Measurements from ENCODE around the gene MIEN1. TPM values are rescaled to one million over a fixed set of nuclear protein-coding genes. Genes with fewer than 3 reads are reported as not detected.
A peak's percentile ranks its signal among the peaks of the same experiment; 100 is the strongest.

Gene MIEN1
- total and polyA plus RNA-seq, 2 of the 13 experiments (the other 11 are each of a cell fraction or from before 2014, with no cell fraction given) = 40.6 to 56.6 TPM

- Histone ChIP-seq H3K36me3 (replicated peaks in 1 of 2; ENCODE audit: control insufficient read depth in 1 of 2, insufficient read depth in 2 of 2, low read length in 2 of 2) (no peaks in the 10 kb centered on the region), H3K9ac (ENCODE audit: insufficient read depth, low read depth, low read length) (no peak overlapping the region), H3K79me2 (ENCODE audit: insufficient read depth, low read length) (no peaks in the 10 kb centered on the region), H3K27me3 (ENCODE audit: control insufficient read depth in 1 of 2, insufficient read depth in 2 of 2, low read length in 2 of 2) (peaks cover 0 to 38% of the 10 kb centered on the region in 2 experiments; a peak in 3 of 5 replicates), H3K4me2 (ENCODE audit: low read depth, low read length) (no peak overlapping the region), H3K4me3 (replicated peaks in 1 of 3; ENCODE audit: insufficient read depth in 1 of 3, low read depth in 2 of 3, low read length in 3 of 3) (no peak overlapping the region), H2AFZ (ENCODE audit: low read length) (no peak overlapping the region), H3K4me1 (ENCODE audit: insufficient read depth, low read length) (peaks cover 18% of the 10 kb centered on the region), H3K27ac (ENCODE audit: extremely low read length, insufficient read depth, low read length) (no peak overlapping the region), H3K9me3 (ENCODE audit: low read length) (no peaks in the 10 kb centered on the region), H4K20me1 (ENCODE audit: insufficient read depth, low read length) (no peaks in the 10 kb centered on the region)
- intact Hi-C loops (cut with micrococcal nuclease; ENCODE audit: unreplicated experiment) = loop anchor here (10.0 kb wide), 1 partner anchor 92 kb away; the partner anchor contains the start of genes IKZF3 and ZPBP2
- in situ Hi-C loops (cut with HindIII; ENCODE audit: extremely low pct_ligation_motif_present, low pct_unique_long_range_greater_than_20kb) = no loop called here
- no peak for TF ChIP-seq ZSCAN9 (CRISPR knock-in tag; IDR thresholded peaks at IDR 0.05; ENCODE audit: borderline replicate concordance)
- no peak for TF ChIP-seq CCDC6 (CRISPR knock-in tag; IDR thresholded peaks at IDR 0.05)
- no peak for TF ChIP-seq ZNF513 (CRISPR knock-in tag; conservative IDR thresholded peaks at IDR 0.05)
- no peak for TF ChIP-seq ZNF605 (CRISPR knock-in tag; IDR thresholded peaks at IDR 0.05)
- TF ChIP-seq SATB2 (CRISPR knock-in tag; IDR thresholded peaks at IDR 0.05) = no peak
- TF ChIP-seq LBX2 (CRISPR knock-in tag; IDR thresholded peaks at IDR 0.05; ENCODE audit: borderline replicate concordance) = no peak
- no peak for TF ChIP-seq PPARG (CRISPR knock-in tag; conservative IDR thresholded peaks at IDR 0.05)
- TF ChIP-seq KDM5A (IDR thresholded peaks at IDR 0.05; ENCODE audit: borderline replicate concordance, low read length) = no peak
- TF ChIP-seq PHF5A (CRISPR knock-in tag; IDR thresholded peaks at IDR 0.05; ENCODE audit: low read depth, unreplicated experiment) = no peak
- no peak for TF ChIP-seq ZFP1 (CRISPR knock-in tag; IDR thresholded peaks at IDR 0.05)
- no peak for TF ChIP-seq ZNF225 (CRISPR knock-in tag; IDR thresholded peaks at IDR 0.05)
- no peak for TF ChIP-seq ZNF564 (CRISPR knock-in tag; IDR thresholded peaks at IDR 0.05)
- no peak for TF ChIP-seq MTERF4 (CRISPR knock-in tag; IDR thresholded peaks at IDR 0.05)
- TF ChIP-seq ZNF615 (CRISPR knock-in tag; IDR thresholded peaks at IDR 0.05; ENCODE audit: borderline replicate concordance) = no peak
- TF ChIP-seq DNMT1 (CRISPR knock-in tag; IDR thresholded peaks at IDR 0.05) = no peak
- no peak for TF ChIP-seq NONO (IDR thresholded peaks at IDR 0.05)
- TF ChIP-seq NONO (CRISPR knock-in tag; conservative IDR thresholded peaks at IDR 0.05) = no peak
- TF ChIP-seq KDM1A (CRISPR knock-in tag; IDR thresholded peaks at IDR 0.05) = no peak
- FAIRE-seq = peak; percentile 48
- POLR2A ChIA-PET = no interaction called here
- BruUV-seq (replicated peaks) = no TSS peak
- CTCF ChIA-PET (ENCODE audit: low intra/inter-chr PET ratio, low total read pairs) = no interaction called here
- ATAC-seq = no peak
- no peak for DNase-seq (ENCODE audit: low spot score)
- WGBS (ENCODE audit: low lambda C conversion rate) = 70% methylated on average over 7 of the region's 7 CpGs
These were observed 42.9 kb upstream of the MIEN1 start for GRCh38 chr17:39772987-39773934.

All from HepG2 (cell line).